Measurements from ENCODE around the gene RASSF3.

The RASSF3 gene

DNA sequence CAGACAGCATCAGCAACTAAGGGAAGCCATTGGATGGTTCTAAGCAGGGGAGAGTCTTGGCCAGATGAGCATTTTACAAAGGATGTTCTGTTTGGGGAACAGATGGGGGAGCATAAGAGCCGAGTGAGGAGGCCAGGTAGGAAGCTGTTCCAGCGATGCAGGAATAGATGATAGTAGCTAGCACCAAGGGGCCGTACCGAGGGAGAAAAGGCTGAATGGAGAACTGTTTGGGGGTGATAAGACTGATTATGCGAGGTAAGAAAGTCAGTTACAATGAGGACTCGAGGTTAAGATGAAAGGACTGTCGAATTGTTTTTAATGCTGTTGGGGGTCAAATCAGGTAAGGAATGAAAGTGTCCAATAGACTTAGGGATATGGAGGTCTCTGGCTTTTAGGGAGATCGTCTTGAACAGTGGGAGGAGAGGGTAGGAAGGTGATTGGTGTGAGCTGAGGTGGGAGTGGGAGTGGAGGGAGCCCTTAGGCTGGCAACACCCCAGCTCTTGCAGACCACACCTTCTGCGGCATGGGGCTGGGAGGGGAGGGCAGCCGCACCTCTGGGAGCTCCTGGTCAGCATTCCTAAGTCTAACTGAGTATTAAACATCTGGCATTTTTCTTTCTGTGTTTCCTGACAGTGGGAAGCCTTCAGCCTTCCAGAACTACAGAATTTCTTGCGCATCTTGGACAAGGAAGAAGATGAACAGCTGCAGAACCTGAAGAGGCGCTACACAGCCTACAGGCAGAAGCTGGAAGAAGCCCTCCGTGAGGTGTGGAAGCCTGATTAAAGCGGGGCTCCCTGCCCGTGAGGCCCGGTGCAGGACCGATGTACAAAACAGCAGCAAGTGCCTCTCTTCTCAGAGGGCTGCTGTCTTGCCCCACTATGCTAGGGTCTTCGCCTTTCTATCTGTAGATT lies 84.1 kb downstream of the RASSF3 start:
- no peak for DNase-seq (ENCODE audit: low spot score)

- no peak for DNase-seq (ENCODE audit: low spot score)
These were observed 85.3 kb downstream of the RASSF3 start for GRCh38 chr12:64695550-64695949.

DNA sequence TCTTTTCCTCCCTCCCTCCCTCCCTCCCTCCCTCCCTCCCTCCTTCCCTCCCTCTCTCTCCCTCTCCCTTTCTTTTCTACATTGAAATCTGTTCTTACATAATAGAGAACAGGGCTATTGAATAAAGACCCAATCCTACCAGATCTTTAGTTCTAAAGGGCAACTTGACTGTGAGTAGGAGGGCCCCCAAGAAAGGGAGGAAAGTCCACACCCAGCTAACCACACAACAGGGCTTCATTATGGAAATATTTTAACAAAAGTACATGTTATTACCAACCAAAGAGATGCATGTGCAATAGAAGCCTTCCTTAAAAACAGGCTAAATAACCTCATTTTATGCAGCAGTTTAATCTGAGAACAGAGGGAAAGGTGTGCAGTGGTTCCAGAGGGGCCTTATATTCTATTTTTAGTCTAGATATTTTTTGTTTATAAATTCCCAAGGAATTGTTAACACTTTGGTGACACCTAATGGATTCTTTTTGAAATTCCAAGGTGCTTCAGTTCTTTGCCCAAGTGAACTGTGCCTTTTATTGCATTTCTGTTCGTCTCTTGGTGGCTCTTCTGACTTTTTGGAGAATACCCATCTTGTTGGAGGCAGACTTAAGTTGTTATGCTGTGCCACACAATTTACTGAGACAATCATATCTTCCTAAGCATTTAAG lies 85.9 kb downstream of the RASSF3 start:
- DNase-seq (ENCODE audit: low spot score): no peak

DNA sequence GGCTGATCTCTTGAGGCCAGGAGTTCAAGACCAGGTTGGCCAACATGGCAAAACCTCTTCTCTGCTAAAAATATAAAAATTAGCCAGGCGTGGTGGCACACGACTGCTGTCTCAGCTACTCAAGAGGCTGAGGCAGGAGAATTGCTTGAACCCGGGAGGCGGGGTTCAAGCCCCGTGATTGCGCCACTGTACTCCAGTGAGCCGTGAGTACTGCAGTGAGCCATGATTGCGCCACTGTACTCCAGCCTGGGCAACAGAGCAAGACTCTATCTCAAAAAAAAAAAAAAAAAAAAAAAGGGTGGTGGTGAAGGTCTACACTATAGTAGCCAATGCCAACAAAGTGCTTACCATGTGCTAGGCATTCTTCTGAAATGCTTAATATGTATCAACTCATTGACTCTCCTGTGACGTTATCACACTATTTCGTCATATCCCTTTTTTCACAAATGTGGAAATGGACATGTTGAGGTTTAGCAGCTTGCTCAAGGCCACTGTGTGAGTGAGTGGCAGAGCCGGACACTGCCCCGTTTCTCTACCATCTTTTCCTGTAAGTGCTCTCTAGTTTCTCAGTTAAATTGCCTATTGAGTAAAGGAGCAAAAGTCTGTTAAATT lies 89.3 kb downstream of the RASSF3 start:
- DNase-seq (ENCODE audit: low spot score): no peak

- no peak for DNase-seq (ENCODE audit: low spot score)
These were observed 90.2 kb downstream of the RASSF3 start for GRCh38 chr12:64700532-64700931.

DNA sequence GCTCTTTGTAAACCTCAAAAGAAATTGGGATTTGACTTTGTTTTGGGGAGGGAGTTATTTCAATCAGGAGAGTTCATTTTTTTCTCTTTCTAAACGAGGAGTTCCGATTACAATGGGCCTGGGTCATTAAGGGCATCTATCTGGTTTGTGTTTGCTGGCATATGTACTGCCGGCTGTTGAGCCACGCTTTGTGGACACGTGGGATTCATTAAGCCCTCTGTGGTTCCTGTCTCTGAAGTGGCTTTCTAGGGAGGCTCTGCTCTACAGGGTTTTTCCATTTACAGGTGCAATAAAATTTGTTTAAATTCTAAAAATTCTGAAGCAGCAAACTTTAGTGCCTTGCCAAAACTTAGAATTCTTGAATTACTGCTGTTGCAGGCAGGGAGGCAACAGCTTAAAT lies 91.0 kb downstream of the RASSF3 start:
- no peak for DNase-seq (ENCODE audit: low spot score)

DNA sequence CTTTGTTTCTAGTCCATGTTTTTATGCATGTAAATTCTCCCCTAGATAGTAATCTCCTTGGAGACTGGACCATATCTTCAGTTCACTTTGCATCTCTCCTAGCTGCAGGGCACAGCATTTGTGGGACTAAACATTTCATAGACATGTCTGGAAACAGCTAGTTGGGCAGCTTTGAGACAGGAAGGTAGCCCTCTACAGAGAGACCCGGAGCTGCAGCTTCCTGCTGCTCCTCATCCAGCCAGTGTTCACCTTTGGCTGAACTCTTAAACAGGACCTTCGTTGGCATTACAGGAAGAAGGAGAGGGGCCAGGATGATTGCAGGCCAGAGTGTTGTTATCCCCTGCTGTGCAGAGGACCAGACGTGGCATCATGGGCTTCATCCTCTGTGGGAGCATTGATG lies 96.0 kb downstream of the RASSF3 start:
- no peak for DNase-seq (ENCODE audit: low spot score)

DNA sequence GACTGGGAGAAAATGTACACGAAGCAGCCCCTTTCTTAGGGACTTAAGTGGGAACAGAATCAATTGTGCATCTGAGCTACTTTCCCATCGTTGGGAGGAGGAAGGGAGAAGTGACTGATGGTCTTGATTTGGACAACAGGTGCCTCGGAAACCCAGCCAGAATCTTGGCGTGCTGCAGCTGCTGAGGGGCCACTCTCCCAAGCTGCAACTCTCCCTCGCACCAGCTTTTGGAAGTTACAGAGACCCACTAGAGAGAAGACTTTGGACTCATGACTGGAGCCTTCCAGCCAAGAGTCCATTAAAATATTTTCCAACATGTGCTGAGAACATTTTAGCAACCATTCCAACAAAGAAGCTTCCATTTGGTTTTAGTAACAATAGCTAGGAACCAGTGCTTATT lies 96.6 kb downstream of the RASSF3 start:
- no peak for DNase-seq (ENCODE audit: low spot score)

DNA sequence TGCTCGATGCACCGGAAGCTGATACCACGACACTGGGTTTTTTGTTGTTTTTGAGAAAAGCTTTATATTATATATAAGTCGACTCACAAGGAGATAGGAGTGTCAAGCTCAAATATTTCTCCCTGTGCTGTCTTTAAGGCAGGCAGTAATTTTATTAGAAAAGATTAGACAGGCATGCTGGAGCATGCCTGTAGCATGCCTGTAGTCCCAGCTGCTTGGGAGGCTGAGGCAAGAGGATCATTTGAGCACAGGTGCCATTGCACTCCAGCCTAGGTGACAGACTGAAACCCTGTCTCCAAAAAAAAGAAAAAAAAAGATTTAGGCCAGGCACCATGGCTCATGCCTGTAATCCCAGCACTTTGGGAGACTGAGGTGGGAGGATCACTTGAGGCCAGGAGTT lies 97.1 kb downstream of the RASSF3 start:
- no peak for DNase-seq (ENCODE audit: low spot score)

GRCh38 chr12:64707926-64708325 lies 97.6 kb downstream of the RASSF3 start:
- DNase-seq (ENCODE audit: low spot score): no peak

GRCh38 chr12:64709429-64709828 lies 99.1 kb downstream of the RASSF3 start:
- no peak for DNase-seq (ENCODE audit: low spot score)

DNA sequence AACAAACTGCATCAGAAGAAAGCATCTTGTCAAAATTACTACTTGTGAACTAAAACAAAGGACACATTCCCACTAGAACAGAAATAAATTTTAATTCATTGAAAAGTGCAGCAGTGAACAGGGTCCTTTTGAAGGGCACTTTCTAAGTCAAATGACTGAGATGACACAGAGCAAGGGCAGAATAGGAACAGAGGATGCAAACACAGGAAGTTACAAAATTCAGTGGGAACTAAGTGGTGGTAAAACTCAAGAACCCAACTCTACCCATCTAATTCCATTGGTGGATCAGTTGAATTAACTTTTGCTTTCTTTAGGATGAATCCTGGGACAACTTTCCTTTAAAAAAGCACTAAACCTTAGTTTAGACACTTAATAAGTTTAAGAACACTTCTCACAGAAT lies 103.1 kb downstream of the RASSF3 start:
- DNase-seq (ENCODE audit: low spot score): no peak

DNA sequence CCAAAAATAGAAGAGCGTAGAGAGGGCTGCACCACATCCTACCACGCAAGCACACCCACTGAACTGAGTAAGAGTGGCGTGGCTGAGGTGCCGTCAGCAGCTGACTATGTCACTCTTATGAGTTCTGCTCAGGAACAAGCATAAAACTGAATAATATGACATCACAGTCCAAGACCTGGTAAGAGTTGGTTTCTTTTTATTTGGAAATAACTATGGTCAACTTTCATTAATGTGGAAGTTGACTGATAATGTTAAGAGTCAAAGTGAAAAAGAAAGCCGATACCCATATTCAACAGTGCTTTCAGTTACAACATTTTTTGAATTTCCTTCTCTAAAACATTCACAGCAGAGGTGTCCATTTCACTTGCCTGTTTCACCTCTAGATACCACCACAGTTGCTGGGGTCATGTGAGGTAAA lies 104.3 kb downstream of the RASSF3 start:
- DNase-seq (ENCODE audit: low spot score): no peak

GRCh38 chr12:64716371-64716770 lies 106.1 kb downstream of the RASSF3 start:
- no peak for DNase-seq (ENCODE audit: low spot score)

GRCh38 chr12:64716839-64717455 lies 106.7 kb downstream of the RASSF3 start:
- DNase-seq (ENCODE audit: low spot score): no peak

- no peak for DNase-seq (ENCODE audit: low spot score)
These were observed 108.4 kb downstream of the RASSF3 start for GRCh38 chr12:64718649-64719048.

DNA sequence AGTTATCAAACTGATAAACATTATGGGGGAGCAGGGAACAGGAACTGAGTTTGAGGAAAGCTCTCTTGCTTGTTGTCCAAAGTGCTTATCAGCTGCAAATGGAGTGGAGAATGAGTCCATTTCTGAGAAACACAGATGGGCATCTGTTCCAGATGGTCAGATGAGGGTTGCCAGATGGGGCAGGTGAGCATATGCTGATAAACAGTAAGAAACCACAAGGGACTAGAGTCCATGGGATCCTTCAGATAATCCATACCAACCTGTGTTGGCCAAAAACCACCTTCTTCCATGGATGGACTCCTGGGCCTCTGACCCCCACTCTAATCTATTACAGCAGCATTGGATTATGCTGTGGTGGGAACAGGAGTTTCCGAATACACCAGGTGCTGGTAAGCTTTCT lies 110.6 kb downstream of the RASSF3 start:
- no peak for DNase-seq (ENCODE audit: low spot score)

DNA sequence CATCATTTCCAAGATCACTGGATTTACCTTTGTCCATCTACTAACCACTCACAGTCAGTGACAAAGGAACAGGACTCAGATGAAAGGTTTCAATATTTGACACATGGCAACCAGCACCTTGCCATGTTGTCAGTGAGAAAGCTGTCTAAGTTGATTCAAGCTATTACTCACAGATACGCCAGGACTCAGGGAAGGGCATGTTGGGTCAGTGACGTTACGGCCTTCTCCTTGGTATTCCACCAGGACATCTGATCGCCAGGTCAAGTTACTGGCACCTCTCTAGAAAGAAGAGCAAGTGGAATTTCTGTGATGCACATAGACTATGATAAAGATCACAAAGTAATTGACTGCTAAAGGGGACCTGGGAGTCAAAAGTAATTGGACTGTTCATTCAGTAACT lies 112.5 kb downstream of the RASSF3 start:
- DNase-seq (ENCODE audit: low spot score): no peak

- DNase-seq (ENCODE audit: low spot score): no peak
These were observed 113.3 kb downstream of the RASSF3 start for GRCh38 chr12:64723630-64724029.

- no peak for DNase-seq (ENCODE audit: low spot score)
These were observed 114.0 kb downstream of the RASSF3 start for GRCh38 chr12:64724201-64724745.

- peak; percentile 30 for DNase-seq (ENCODE audit: low spot score)
These were observed 119.8 kb downstream of the RASSF3 start for GRCh38 chr12:64729909-64730587.

DNA sequence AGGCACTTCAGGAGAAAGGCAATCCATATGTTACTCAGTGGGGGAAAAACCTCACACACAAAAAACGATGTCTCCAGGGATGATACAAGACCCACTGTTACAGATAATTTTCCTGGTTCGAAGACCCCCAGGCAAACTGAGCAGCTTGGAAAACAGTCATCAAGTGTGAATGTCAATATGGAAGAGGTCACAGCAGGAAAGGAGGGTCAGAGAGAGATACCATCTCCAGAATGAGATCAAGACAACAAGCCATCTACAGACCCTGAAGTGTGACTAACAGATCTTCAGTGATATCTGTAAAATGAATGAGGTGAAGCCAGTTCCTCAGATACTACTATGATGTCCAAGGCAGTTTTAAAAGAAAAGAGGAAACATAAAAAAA lies 120.3 kb downstream of the RASSF3 start:
- no peak for DNase-seq (ENCODE audit: low spot score)
